Endothelial cell of umbilical vein (primary cell): ENCODE measurements around the gene NUP62. TPM values are rescaled to one million over a fixed set of nuclear protein-coding genes. Genes with fewer than 3 reads are reported as not detected.

Experiments used
- BruUV-seq: library from RNA; stranded (reverse); fragments of 400-500 nt; replicated peaks from 2 replicates; lab custom pipeline; 2021; lab: Mats Ljungman, UMichigan
- CTCF ChIA-PET: fragments of 300-600, 350-600 bp; sonication (Branson Sonifier 250); formaldehyde crosslinking; loops from one replicate; lab custom pipeline; 2021; ENCODE audit warnings: antibody characterized with exemption, inconsistent platforms; lab: Charles Lee
- POLR2A ChIA-PET: fragments of 300-600, 350-600 bp; sonication (Branson Sonifier 250); formaldehyde crosslinking; loops from one replicate; lab custom pipeline; 2021; ENCODE audit warnings: antibody characterized with exemption, inconsistent platforms; lab: Charles Lee
- DNase-seq: peaks from one replicate; pipeline ENCODE4 v3.0.0-alpha.2; 2011; ENCODE audit warnings: low read depth, low spot score
- FAIRE-seq: peaks from 2 replicates; lab custom pipeline; 2011; peaks lifted over from hg19 to GRCh38; lab: Jason Lieb, UNC
- H2AFZ ChIP-seq: 2 replicates; pipeline ENCODE4 v1.6.0; 2012; ENCODE audit warnings: low read depth, low read length, control low read depth, inconsistent platforms
- H3K27ac ChIP-seq: 2 replicates; pipeline ENCODE4 v1.5.1; 2011; ENCODE audit warnings: low read depth, mild to moderate bottlenecking, control low read depth, low read length, moderate library complexity; ENCODE audit not compliant: insufficient read depth
- H3K27me3 ChIP-seq, 2 experiments: 2 replicates each; pipeline versions ENCODE4 v1.6.0 to v1.6.1; 2011; ENCODE audit warnings: low read length in 2 of 2, mixed read lengths in 1 of 2; ENCODE audit not compliant: control insufficient read depth in 2 of 2, insufficient read depth in 2 of 2
- H3K36me3 ChIP-seq, 2 experiments: 2 replicates in 1 of 2; 3 replicates in 1 of 2; pipeline ENCODE4 v1.5.1; 2011; ENCODE audit warnings: low read length in 2 of 2, mild to moderate bottlenecking in 1 of 2, moderate library complexity in 1 of 2; ENCODE audit not compliant: control insufficient read depth in 2 of 2, insufficient read depth in 2 of 2; ENCODE audit errors: extremely low read depth in 1 of 2
- H3K4me1 ChIP-seq: 3 replicates; pipeline ENCODE4 v1.5.1; 2011; ENCODE audit warnings: mild to moderate bottlenecking, low read length; ENCODE audit not compliant: control insufficient read depth, insufficient read depth; ENCODE audit errors: extremely low read depth
- H3K4me2 ChIP-seq: 2 replicates; pipeline ENCODE4 v1.6.1; 2011; ENCODE audit warnings: low read length, control low read depth, mixed read lengths; ENCODE audit not compliant: insufficient read depth
- H3K4me3 ChIP-seq, 3 experiments: fragments of 200-600 bp in 1 of 3; sonication (generic), shearing (Covaris generic) in 1 of 3; replicated peaks in 1 of 3; 2 replicates each; pipeline ENCODE4 v1.5.1; 2011 to 2016; ENCODE audit warnings: control low read depth in 3 of 3, low read length in 3 of 3, mild to moderate bottlenecking in 2 of 3, inconsistent platforms in 1 of 3, low read depth in 1 of 3, moderate library complexity in 1 of 3; ENCODE audit not compliant: insufficient read depth in 1 of 3
- H3K79me2 ChIP-seq: 2 replicates; pipeline ENCODE4 v1.6.0; 2012; ENCODE audit warnings: low read length, inconsistent platforms; ENCODE audit not compliant: control insufficient read depth, insufficient read depth
- H3K9ac ChIP-seq: replicated peaks from 2 replicates; pipeline ENCODE3; 2011; ENCODE audit warnings: low read length, control low read depth; ENCODE audit not compliant: insufficient read depth; ENCODE audit errors: extremely low read depth
- H3K9me1 ChIP-seq: replicated peaks from 3 replicates; pipeline ENCODE4 v1.6.0; 2011; ENCODE audit warnings: mild to moderate bottlenecking, low read length; ENCODE audit not compliant: control insufficient read depth, insufficient read depth; ENCODE audit errors: extremely low read depth
- H3K9me3 ChIP-seq: replicated peaks from 2 replicates; pipeline ENCODE4 v1.5.1; 2012; ENCODE audit warnings: low read length, inconsistent platforms; ENCODE audit not compliant: control insufficient read depth, insufficient read depth
- H4K20me1 ChIP-seq: replicated peaks from 2 replicates; pipeline ENCODE3; 2011; ENCODE audit warnings: mild to moderate bottlenecking, low read length; ENCODE audit not compliant: control insufficient read depth, insufficient read depth; ENCODE audit errors: extremely low read depth
- EZH2 ChIP-seq: IDR thresholded peaks from 2 replicates; pipeline ENCODE4 v1.6.1; 2012; ENCODE audit warnings: borderline replicate concordance, low read depth, mild to moderate bottlenecking, moderate library complexity, low read length, inconsistent platforms; ENCODE audit not compliant: severe bottlenecking
- FOS ChIP-seq: IDR thresholded peaks from 2 replicates; pipeline ENCODE4 v1.6.1; 2011; ENCODE audit warnings: mild to moderate bottlenecking, low read length, moderate library complexity, borderline replicate concordance; ENCODE audit not compliant: insufficient read depth
- GATA2 ChIP-seq: IDR thresholded peaks from 2 replicates; pipeline ENCODE4 v1.7.0; 2011; ENCODE audit warnings: low read depth, mild to moderate bottlenecking, moderate library complexity, mixed read lengths, low read length; ENCODE audit not compliant: insufficient read length, insufficient read depth
- JUN ChIP-seq: IDR thresholded peaks from 2 replicates; pipeline ENCODE4 v1.6.1; 2011; ENCODE audit warnings: borderline replicate concordance, low read depth; ENCODE audit not compliant: insufficient read length, insufficient read depth
- MYC ChIP-seq: IDR thresholded peaks from one replicate; pipeline ENCODE4 v1.6.1; 2011; ENCODE audit warnings: mild to moderate bottlenecking, low read depth, low read length
- POLR2A ChIP-seq: IDR thresholded peaks from 2 replicates; pipeline ENCODE4 v1.6.1; 2012; ENCODE audit warnings: low read depth, mild to moderate bottlenecking, control low read depth, low read length
- POLR2AphosphoS5 ChIP-seq: IDR thresholded peaks from 2 replicates; pipeline ENCODE4 v1.6.1; 2012; ENCODE audit warnings: low read depth, mild to moderate bottlenecking, control low read depth, low read length, moderate library complexity; ENCODE audit not compliant: insufficient read depth
- dilution Hi-C: fragments of 300-500 bp; cut with MboI; formaldehyde crosslinking; loops from one replicate; pipeline ENCODE4 v1.15.0; 2019; ENCODE audit warnings: low sequenced_read_pairs; ENCODE audit not compliant: extremely low pct_ligation_motif_present
- intact Hi-C: fragments of 100-400 bp; cut with micrococcal nuclease; formaldehyde crosslinking; loops from one replicate; pipeline ENCODE4 v1.10.0; 2022
- polyA plus RNA-seq, 4 experiments: library from polyadenylated mRNA; depleted of rRNA in 3 of 4; stranded (reverse) in 3 of 4; unstranded in 1 of 4; fragments of >200 nt; gene quantifications; 2 replicates each; pipeline versions ENCODE4 v1.2.1 to v1.2.3, GENCODE V29; 2011 to 2012; ENCODE audit warnings: missing spikeins in 1 of 4
- total RNA-seq: library from RNA; stranded (reverse); gene quantifications from 2 replicates; pipeline ENCODE4 v1.2.3, GENCODE V29; 2021
- TF ChIP-seq, protein P1 (sequence below): IDR thresholded peaks from 2 replicates; pipeline ENCODE4 v1.6.1; 2011; ENCODE audit not compliant: insufficient read depth, insufficient read length
- TF ChIP-seq, protein P2 (sequence below), 2 donors: IDR thresholded peaks; 1 replicate in 1 of 2; 2 replicates in 1 of 2; pipeline ENCODE4 v1.5.1; 2011; ENCODE audit warnings: low read length in 2 of 2, mild to moderate bottlenecking in 2 of 2, moderate library complexity in 2 of 2, control low read depth in 1 of 2, inconsistent platforms in 1 of 2, low read depth in 1 of 2; ENCODE audit not compliant: insufficient read depth in 1 of 2; ENCODE audit errors: extremely low read depth in 1 of 2

Gene NUP62
- total and polyA plus RNA-seq, 2 donors (not counting 3 experiments of a cell fraction or from before 2014, with no cell fraction given): 32.0 to 93.7 TPM

DNA sequence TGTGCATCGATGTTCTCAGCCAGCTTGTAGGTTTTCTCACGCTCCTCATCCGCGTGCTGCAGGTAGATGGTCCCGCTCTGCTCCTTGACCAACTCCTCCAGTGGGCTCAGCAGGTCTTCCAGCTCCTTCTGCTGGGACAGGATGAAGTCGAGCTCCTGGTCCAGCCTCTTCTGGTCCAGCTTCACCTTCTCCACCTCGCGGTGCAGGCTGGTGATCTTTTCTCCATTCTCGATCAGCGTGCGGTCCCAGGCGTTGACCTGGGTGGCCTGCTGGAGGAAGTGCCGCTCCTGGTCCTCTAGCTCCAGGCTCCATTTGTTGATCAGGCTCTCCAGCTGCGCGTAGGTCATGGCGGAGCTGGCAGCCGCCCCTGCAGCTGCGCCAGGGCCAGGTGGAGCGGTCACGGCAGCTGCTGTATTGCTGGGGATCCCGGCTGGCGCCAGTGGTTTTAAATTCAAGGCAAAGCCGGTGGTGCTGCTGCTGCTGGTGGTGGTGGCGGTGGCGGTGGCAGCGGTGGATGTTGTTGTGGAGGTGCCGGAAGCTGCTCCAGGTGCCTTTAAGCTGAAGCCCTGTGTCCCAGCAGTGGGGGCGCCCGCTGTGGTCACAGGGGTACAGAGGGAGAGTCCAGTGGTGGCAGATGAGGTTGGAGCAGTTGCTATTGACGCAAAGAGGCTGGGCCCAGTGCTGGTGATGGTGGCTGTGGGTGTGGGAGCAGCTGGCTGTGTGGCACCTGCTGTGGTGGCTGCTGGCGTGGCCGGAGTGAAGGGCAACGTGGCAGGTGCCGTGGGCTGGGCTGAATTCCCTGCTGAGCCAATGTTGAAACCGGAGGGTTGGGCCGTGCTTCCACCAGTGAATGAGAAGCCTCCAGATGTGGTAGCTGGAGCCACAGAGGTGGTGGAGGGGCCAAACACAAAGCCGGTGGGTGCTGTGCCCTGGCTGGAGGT is 20.6 kb downstream of the NUP62 start:
- Histone ChIP-seq H3K27ac (no peak overlapping the region), H3K36me3 (peaks cover 6 to 23% of the 10 kb centered on the region in 2 experiments), H3K4me3 (no peak overlapping the region), H3K9me1 (no peaks in the 10 kb centered on the region), H3K4me1 (no peaks in the 10 kb centered on the region), H3K9ac (no peak overlapping the region), H2AFZ (no peak overlapping the region), H4K20me1 (no peaks in the 10 kb centered on the region), H3K79me2 (no peaks in the 10 kb centered on the region), H3K27me3 (no peaks in the 10 kb centered on the region), H3K4me2 (no peak overlapping the region), H3K9me3 (no peaks in the 10 kb centered on the region)
- BruUV-seq: TSS peak; percentile 18
- no peak for DNase-seq
- intact Hi-C loops (no loop called here), dilution Hi-C loops (no loop called here)
- CTCF ChIA-PET: no interaction called here
- TF ChIP-seq POLR2AphosphoS5: no peak
- no peak for TF ChIP-seq EZH2
- TF ChIP-seq, protein P1, sequence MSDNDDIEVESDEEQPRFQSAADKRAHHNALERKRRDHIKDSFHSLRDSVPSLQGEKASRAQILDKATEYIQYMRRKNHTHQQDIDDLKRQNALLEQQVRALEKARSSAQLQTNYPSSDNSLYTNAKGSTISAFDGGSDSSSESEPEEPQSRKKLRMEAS: no peak
- TF ChIP-seq, protein P2, sequence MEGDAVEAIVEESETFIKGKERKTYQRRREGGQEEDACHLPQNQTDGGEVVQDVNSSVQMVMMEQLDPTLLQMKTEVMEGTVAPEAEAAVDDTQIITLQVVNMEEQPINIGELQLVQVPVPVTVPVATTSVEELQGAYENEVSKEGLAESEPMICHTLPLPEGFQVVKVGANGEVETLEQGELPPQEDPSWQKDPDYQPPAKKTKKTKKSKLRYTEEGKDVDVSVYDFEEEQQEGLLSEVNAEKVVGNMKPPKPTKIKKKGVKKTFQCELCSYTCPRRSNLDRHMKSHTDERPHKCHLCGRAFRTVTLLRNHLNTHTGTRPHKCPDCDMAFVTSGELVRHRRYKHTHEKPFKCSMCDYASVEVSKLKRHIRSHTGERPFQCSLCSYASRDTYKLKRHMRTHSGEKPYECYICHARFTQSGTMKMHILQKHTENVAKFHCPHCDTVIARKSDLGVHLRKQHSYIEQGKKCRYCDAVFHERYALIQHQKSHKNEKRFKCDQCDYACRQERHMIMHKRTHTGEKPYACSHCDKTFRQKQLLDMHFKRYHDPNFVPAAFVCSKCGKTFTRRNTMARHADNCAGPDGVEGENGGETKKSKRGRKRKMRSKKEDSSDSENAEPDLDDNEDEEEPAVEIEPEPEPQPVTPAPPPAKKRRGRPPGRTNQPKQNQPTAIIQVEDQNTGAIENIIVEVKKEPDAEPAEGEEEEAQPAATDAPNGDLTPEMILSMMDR (IDR thresholded peaks at IDR 0.05; ENCODE audit: extremely low read depth in 1 of 2, insufficient read depth in 1 of 2, low read depth in 1 of 2, low read length in 2 of 2): no peak
- TF ChIP-seq FOS: no peak
- TF ChIP-seq MYC: no peak
- no peak for TF ChIP-seq POLR2A
- TF ChIP-seq JUN: no peak
- no peak for TF ChIP-seq GATA2
- POLR2A ChIA-PET: no interaction called here
- no peak for FAIRE-seq
